HepG2 (cell line): ENCODE data around the gene CLCN2. TPM values are rescaled to one million over a fixed set of nuclear protein-coding genes. Genes with fewer than 3 reads are reported as not detected.

Source experiments
- CTCF ChIP-seq: sonication (generic); formaldehyde crosslinking; IDR thresholded peaks from 2 replicates; pipeline ENCODE4 v1.5.0; 2020; ENCODE audit warnings: mild to moderate bottlenecking, missing genetic modification reagents, moderate library complexity
- IRF1 ChIP-seq: sonication (generic); formaldehyde crosslinking; IDR thresholded peaks from 2 replicates; pipeline ENCODE4 v1.4.0; 2020; ENCODE audit warnings: low read depth, mild to moderate bottlenecking, missing genetic modification reagents
- KLF13 ChIP-seq: sonication (generic); formaldehyde crosslinking; IDR thresholded peaks from 2 replicates; pipeline ENCODE4 v1.4.0; 2020; ENCODE audit warnings: mild to moderate bottlenecking, missing genetic modification reagents
- MLXIP ChIP-seq: sonication (generic); formaldehyde crosslinking; IDR thresholded peaks from 2 replicates; pipeline ENCODE4 v1.9.0; 2021; ENCODE audit warnings: missing genetic modification reagents, borderline replicate concordance
- NKX3-1 ChIP-seq: sonication (generic); formaldehyde crosslinking; IDR thresholded peaks from 2 replicates; pipeline ENCODE4 v1.5.0; 2020; ENCODE audit warnings: missing genetic modification reagents
- NONO ChIP-seq, 2 experiments: fragments of 450-650 bp in 1 of 2; sonication (generic) in 1 of 2; formaldehyde crosslinking in 1 of 2; IDR thresholded peaks in 1 of 2; conservative IDR thresholded peaks in 1 of 2; 2 replicates each; pipeline versions ENCODE4 v1.6.1 to v1.8.0; 2017 to 2022; ENCODE audit warnings: mild to moderate bottlenecking in 1 of 2, missing genetic modification reagents in 1 of 2, moderate library complexity in 1 of 2
- RNF2 ChIP-seq: fragments of 450-650 bp; conservative IDR thresholded peaks from 2 replicates; pipeline ENCODE4 v1.6.1; 2016; ENCODE audit warnings: low read depth
- THAP11 ChIP-seq: IDR thresholded peaks from 2 replicates; pipeline ENCODE4 v1.6.1; 2016; ENCODE audit warnings: missing biosample characterization, missing genetic modification reagents
- ZBTB14 ChIP-seq: sonication (generic); formaldehyde crosslinking; IDR thresholded peaks from 2 replicates; pipeline ENCODE4 v1.4.0; 2020; ENCODE audit warnings: missing genetic modification reagents
- ZNF232 ChIP-seq: sonication (generic); formaldehyde crosslinking; IDR thresholded peaks from 2 replicates; pipeline ENCODE4 v1.4.0; 2020; ENCODE audit warnings: missing genetic modification reagents, borderline replicate concordance
- ZNF296 ChIP-seq: sonication (generic); formaldehyde crosslinking; conservative IDR thresholded peaks from 2 replicates; pipeline ENCODE4 v1.5.0; 2020; ENCODE audit warnings: mild to moderate bottlenecking, missing genetic modification reagents
- ZNF343 ChIP-seq: sonication (generic); formaldehyde crosslinking; IDR thresholded peaks from 2 replicates; pipeline ENCODE4 v1.4.0; 2020; ENCODE audit warnings: mild to moderate bottlenecking, missing genetic modification reagents
- ZNF460 ChIP-seq: sonication (generic); formaldehyde crosslinking; IDR thresholded peaks from 2 replicates; pipeline ENCODE4 v1.5.1; 2020; ENCODE audit warnings: missing genetic modification reagents, mild to moderate bottlenecking, borderline replicate concordance
- ZNF557 ChIP-seq: sonication (generic); formaldehyde crosslinking; IDR thresholded peaks from 2 replicates; pipeline ENCODE4 v1.4.0; 2020; ENCODE audit warnings: missing genetic modification reagents
- ZNF564 ChIP-seq: sonication (generic); formaldehyde crosslinking; IDR thresholded peaks from 2 replicates; pipeline ENCODE4 v1.8.1; 2023; ENCODE audit warnings: mild to moderate bottlenecking, missing genetic modification reagents
- ZNF710 ChIP-seq: sonication (generic); formaldehyde crosslinking; IDR thresholded peaks from 2 replicates; pipeline ENCODE4 v1.5.0; 2020; ENCODE audit warnings: mild to moderate bottlenecking, missing genetic modification reagents, borderline replicate concordance
- polyA plus RNA-seq, 8 experiments: library from polyadenylated mRNA; depleted of rRNA in 3 of 8; stranded (reverse) in 7 of 8; unstranded in 1 of 8; fragments of >200 nt; fragmentation: Illumina TruSeq in 4 of 8; extraction: Trizol in 4 of 8; gene quantifications; 2 replicates each; pipeline versions ENCODE4 v1.2.1 to v1.2.3, GENCODE V29; 2011 to 2016; ENCODE audit warnings: low read depth in 4 of 8, missing spikeins in 1 of 8, mixed read lengths in 1 of 8; ENCODE audit not compliant: insufficient read depth in 1 of 8
- total RNA-seq, 5 experiments: library from RNA; depleted of rRNA; stranded (reverse); fragments of >200 nt; fragmentation: Illumina TruSeq; extraction: Trizol; gene quantifications; 2 replicates each; pipeline ENCODE4 v1.2.3, GENCODE V29; 2016; ENCODE audit warnings: low read depth in 1 of 5

The CLCN2 gene
- total and polyA plus RNA-seq, 2 of the 13 experiments (the other 11 are each of a cell fraction or from before 2014, with no cell fraction given): 11.4 to 13.5 TPM

GRCh38 chr3:184371570-184372018 lies 10.2 kb upstream of the CLCN2 start (continued):
- no peak for TF ChIP-seq MLXIP (CRISPR knock-in tag)
- TF ChIP-seq NKX3-1 (CRISPR knock-in tag): no peak
- TF ChIP-seq KLF13 (CRISPR knock-in tag): 0 out of 2 replicates have a peak, but pooled peaks have one; percentile 72
- TF ChIP-seq ZNF232 (CRISPR knock-in tag): no peak
- TF ChIP-seq RNF2: no peak
- TF ChIP-seq NONO (IDR thresholded peaks at IDR 0.05): no peak
- TF ChIP-seq NONO (CRISPR knock-in tag; conservative IDR thresholded peaks at IDR 0.05): peak; percentile 72; the same call in 1 of the 2 replicates
- TF ChIP-seq ZNF564: no peak
- TF ChIP-seq ZNF343: no peak
- no peak for TF ChIP-seq THAP11
- TF ChIP-seq ZNF460 (CRISPR knock-in tag): no peak
- no peak for TF ChIP-seq ZBTB14
- no peak for TF ChIP-seq ZNF557
- TF ChIP-seq CTCF (CRISPR knock-in tag): peak; percentile 98
- no peak for TF ChIP-seq ZNF710 (CRISPR knock-in tag)
- TF ChIP-seq IRF1: no peak
- no peak for TF ChIP-seq ZNF296
